ENCODE measurements around the gene C1orf159.

Gene C1orf159

DNA sequence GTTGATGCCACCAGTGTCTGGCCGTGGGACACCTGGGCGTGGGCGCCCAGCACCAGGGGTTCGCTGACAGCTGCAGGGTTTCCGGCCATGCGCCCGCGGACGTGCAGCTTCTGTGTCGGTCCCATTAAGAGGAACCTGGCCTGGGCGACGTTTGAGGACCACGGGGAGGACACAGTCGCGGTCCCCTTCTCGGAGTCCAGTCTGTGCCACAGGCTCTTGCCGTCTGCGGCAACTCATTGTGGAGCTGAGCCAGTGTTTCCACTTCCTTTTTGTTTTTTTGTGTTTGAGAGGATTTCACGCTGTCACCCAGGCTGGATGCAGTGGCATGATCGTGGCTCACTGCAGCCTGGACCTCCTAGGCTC lies 1.6 kb upstream of the C1orf159 start:
- DNase-seq: peak in 2 of 3 donors; percentile 28 to 33
- POLR2A ChIA-PET: no interaction called here
- Histone ChIP-seq H3K4me1 (ENCODE audit: control extremely low read depth in 1 of 4, control insufficient read depth in 4 of 4, insufficient read depth in 4 of 4, low read length in 3 of 4) (peaks cover 0 to 24% (median 18%) of the 10 kb centered on the region in 4 experiments), H3K9me3 (ENCODE audit: control extremely low read depth in 1 of 5, control insufficient read depth in 4 of 5, insufficient read depth in 2 of 5, low read depth in 1 of 5, low read length in 4 of 5) (peaks cover 0 to 11% (median 9%) of the 10 kb centered on the region in 5 experiments), H3K4me3 (ENCODE audit: control insufficient read depth in 1 of 7, extremely low read depth in 1 of 7, insufficient read depth in 4 of 7, low read depth in 2 of 7, low read length in 6 of 7) (no peak overlapping the region), H3K27me3 (replicated peaks in 2 of 5; ENCODE audit: control insufficient read depth in 4 of 5, insufficient read depth in 5 of 5, low read length in 4 of 5) (peaks cover 0 to 31% (median 3%) of the 10 kb centered on the region in 5 experiments), H3K36me3 (ENCODE audit: control insufficient read depth in 4 of 4, insufficient read depth in 4 of 4, low read length in 3 of 4) (peaks cover 0 to 9% (median 7%) of the 10 kb centered on the region in 4 experiments), H3K27ac (ENCODE audit: insufficient read depth in 1 of 2, low read depth in 1 of 2, low read length in 2 of 2, poor library complexity in 1 of 2, severe bottlenecking in 2 of 2) (no peak overlapping the region)
- CTCF ChIA-PET: interaction anchor here (0.9 to 2.1 kb wide), 9 partner anchors 13 to 173 kb away, joined by 3 to 6 read pairs (median 3); no protein-coding TSS in a partner anchor
- WGBS (ENCODE audit: insufficient coverage): 58% methylated on average over 19 of the region's 20 CpGs

DNA sequence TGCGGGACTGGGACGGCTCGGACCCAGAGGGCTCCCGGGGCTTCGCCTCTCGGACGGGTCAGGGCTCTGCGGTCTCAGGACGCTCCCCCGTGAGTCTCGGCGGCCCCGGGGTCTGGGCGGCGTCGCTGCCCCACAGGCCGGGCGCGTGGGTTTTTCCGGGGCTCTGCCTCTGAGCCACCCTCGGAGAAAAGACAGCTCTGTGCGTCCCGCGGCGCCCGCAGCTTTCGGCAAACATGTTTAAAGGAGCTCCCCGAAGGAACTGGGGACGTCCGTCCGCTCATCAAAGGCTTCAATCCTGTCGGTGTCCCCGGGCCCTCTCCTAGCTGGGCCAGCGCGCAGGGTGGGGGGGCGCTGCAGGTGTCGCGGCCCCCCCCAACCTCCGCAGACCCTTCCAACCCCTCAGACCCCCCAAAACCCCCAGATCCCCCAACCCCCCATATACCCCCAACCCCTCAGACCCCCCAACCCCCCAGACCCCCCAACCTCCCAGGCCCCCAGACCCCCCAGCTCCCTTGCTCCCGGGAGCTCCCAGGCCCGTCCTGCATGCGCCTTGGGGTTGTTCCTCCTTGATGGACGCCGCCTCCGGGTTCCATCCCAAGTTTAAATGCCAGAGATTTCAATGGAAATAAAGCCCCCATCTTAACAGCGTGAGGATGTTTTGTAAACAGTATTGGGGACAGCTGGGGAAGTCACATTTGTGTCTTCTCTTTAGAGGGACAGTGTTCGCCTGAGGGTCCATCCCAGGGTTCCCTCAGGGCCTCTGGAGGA lies 996 bp upstream of the C1orf159 start:
- H3K36me3 ChIP-seq (ENCODE audit: control insufficient read depth in 4 of 4, insufficient read depth in 4 of 4, low read length in 3 of 4): peaks cover 0 to 15% (median 11%) of the 10 kb centered on the region in 4 experiments
- peaks cover 0 to 15% (median 13%) of the 10 kb centered on the region in 5 experiments for H3K9me3 ChIP-seq (ENCODE audit: control extremely low read depth in 1 of 5, control insufficient read depth in 4 of 5, insufficient read depth in 2 of 5, low read depth in 1 of 5, low read length in 4 of 5)
- no peak overlapping the region for H3K27ac ChIP-seq (ENCODE audit: insufficient read depth in 1 of 2, low read depth in 1 of 2, low read length in 2 of 2, poor library complexity in 1 of 2, severe bottlenecking in 2 of 2)
- POLR2A ChIA-PET: interaction anchor here (1.3 kb wide), 1 partner anchor 53 kb away, joined by 6 read pairs; no protein-coding TSS in a partner anchor
- H3K27me3 ChIP-seq (replicated peaks in 2 of 5; ENCODE audit: control insufficient read depth in 4 of 5, insufficient read depth in 5 of 5, low read length in 4 of 5): peaks cover 0 to 31% (median 3%) of the 10 kb centered on the region in 5 experiments
- CTCF ChIA-PET: interaction anchor here (0.7 to 1.8 kb wide), 9 partner anchors 13 to 174 kb away, joined by 3 to 6 read pairs (median 3); no protein-coding TSS in a partner anchor
- peak in 2 of 3 donors; percentile 46 to 54 for DNase-seq
- 8% methylated on average over 37 of the region's 47 CpGs for WGBS (ENCODE audit: insufficient coverage)
- peaks cover 0 to 20% (median 13%) of the 10 kb centered on the region in 4 experiments for H3K4me1 ChIP-seq (ENCODE audit: control extremely low read depth in 1 of 4, control insufficient read depth in 4 of 4, insufficient read depth in 4 of 4, low read length in 3 of 4)
- peak overlapping the region; percentile 36 to 83 (median 70) for H3K4me3 ChIP-seq (ENCODE audit: control insufficient read depth in 1 of 7, extremely low read depth in 1 of 7, insufficient read depth in 4 of 7, low read depth in 2 of 7, low read length in 6 of 7)

DNA sequence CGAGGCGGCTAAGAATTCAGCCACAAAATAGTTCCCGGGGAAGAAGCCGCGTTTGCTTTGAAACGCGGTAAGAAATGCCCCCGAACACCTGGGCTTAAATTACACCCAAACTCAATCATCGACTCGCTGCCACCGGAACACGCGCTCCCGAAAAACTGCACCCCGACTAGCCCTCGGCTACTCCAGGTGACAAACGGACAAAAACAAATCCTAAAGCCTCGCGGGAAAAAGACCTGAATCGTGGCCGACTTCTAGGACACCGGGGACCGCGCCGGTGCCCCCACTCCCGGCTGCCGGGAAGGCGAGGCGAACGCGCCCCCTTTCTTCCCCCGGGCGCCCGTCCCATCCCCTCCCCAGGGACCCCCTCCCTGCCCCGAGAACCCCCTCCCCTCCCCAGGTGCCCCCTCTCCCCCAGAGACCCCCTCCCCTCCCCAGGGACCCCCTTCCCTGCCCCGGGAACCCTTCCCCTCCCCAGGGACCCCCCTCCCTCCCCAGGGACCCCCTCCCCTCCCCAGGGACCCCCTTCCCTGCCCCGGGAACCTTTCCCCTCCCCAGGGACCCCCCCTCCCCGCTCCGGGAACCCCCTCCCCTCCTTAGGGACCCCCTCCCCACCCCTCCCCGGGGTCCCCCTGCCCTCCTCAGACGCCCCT lies 628 bp downstream of the C1orf159 start:
- H3K9me3 ChIP-seq (ENCODE audit: control extremely low read depth in 1 of 5, control insufficient read depth in 4 of 5, insufficient read depth in 2 of 5, low read depth in 1 of 5, low read length in 4 of 5): peaks cover 0 to 15% (median 13%) of the 10 kb centered on the region in 5 experiments
- peak overlapping the region; percentile 40 to 83 (median 70) for H3K4me3 ChIP-seq (ENCODE audit: control insufficient read depth in 1 of 7, extremely low read depth in 1 of 7, insufficient read depth in 4 of 7, low read depth in 2 of 7, low read length in 6 of 7)
- peaks cover 0 to 16% (median 12%) of the 10 kb centered on the region in 4 experiments for H3K4me1 ChIP-seq (ENCODE audit: control extremely low read depth in 1 of 4, control insufficient read depth in 4 of 4, insufficient read depth in 4 of 4, low read length in 3 of 4)
- POLR2A ChIA-PET: interaction anchor here (1.3 kb wide), 1 partner anchor 51 kb away, joined by 6 read pairs; no protein-coding TSS in a partner anchor
- 12% methylated on average over 21 of the region's 41 CpGs for WGBS (ENCODE audit: insufficient coverage)
- peaks cover 0 to 16% (median 12%) of the 10 kb centered on the region in 4 experiments for H3K36me3 ChIP-seq (ENCODE audit: control insufficient read depth in 4 of 4, insufficient read depth in 4 of 4, low read length in 3 of 4)
- no peak for DNase-seq
- CTCF ChIA-PET: no interaction called here
- H3K27ac ChIP-seq (ENCODE audit: insufficient read depth in 1 of 2, low read depth in 1 of 2, low read length in 2 of 2, poor library complexity in 1 of 2, severe bottlenecking in 2 of 2): no peak overlapping the region
- peaks cover 0 to 26% (median 3%) of the 10 kb centered on the region in 5 experiments for H3K27me3 ChIP-seq (replicated peaks in 2 of 5; ENCODE audit: control insufficient read depth in 4 of 5, insufficient read depth in 5 of 5, low read length in 4 of 5)

DNA sequence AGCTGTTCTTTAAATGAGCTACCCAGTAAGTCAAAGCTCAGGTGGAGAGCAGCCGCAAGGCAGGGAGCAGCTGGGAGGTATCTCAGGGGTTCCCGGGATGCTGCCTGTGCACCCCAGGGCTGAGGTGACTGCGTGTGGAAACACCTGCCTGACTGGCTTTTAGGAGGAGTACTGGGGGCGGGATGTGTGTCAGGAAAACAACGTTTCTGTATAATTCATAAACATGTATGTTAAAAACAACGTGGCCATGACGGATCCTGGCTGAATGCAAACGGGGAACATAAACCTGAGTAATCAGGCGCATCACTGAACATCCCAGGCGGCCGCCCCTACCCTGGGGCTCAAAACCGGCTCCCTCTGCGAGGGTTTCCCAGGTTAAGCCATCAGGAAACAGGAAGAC lies 1.5 kb downstream of the C1orf159 start:
- Histone ChIP-seq H3K9me3 (ENCODE audit: control extremely low read depth in 1 of 5, control insufficient read depth in 4 of 5, insufficient read depth in 2 of 5, low read depth in 1 of 5, low read length in 4 of 5) (peaks cover 0 to 15% (median 13%) of the 10 kb centered on the region in 5 experiments), H3K4me1 (ENCODE audit: control extremely low read depth in 1 of 4, control insufficient read depth in 4 of 4, insufficient read depth in 4 of 4, low read length in 3 of 4) (peaks cover 0 to 19% (median 12%) of the 10 kb centered on the region in 4 experiments), H3K4me3 (ENCODE audit: control insufficient read depth in 1 of 7, extremely low read depth in 1 of 7, insufficient read depth in 4 of 7, low read depth in 2 of 7, low read length in 6 of 7) (no peak overlapping the region), H3K27ac (ENCODE audit: insufficient read depth in 1 of 2, low read depth in 1 of 2, low read length in 2 of 2, poor library complexity in 1 of 2, severe bottlenecking in 2 of 2) (no peak overlapping the region), H3K27me3 (replicated peaks in 2 of 5; ENCODE audit: control insufficient read depth in 4 of 5, insufficient read depth in 5 of 5, low read length in 4 of 5) (peaks cover 0 to 26% (median 3%) of the 10 kb centered on the region in 5 experiments), H3K36me3 (ENCODE audit: control insufficient read depth in 4 of 4, insufficient read depth in 4 of 4, low read length in 3 of 4) (peaks cover 0 to 16% (median 12%) of the 10 kb centered on the region in 4 experiments)
- WGBS (ENCODE audit: insufficient coverage): 96% methylated on average over 11 of the region's 13 CpGs
- POLR2A ChIA-PET: no interaction called here
- no peak for DNase-seq
- CTCF ChIA-PET: no interaction called here

DNA sequence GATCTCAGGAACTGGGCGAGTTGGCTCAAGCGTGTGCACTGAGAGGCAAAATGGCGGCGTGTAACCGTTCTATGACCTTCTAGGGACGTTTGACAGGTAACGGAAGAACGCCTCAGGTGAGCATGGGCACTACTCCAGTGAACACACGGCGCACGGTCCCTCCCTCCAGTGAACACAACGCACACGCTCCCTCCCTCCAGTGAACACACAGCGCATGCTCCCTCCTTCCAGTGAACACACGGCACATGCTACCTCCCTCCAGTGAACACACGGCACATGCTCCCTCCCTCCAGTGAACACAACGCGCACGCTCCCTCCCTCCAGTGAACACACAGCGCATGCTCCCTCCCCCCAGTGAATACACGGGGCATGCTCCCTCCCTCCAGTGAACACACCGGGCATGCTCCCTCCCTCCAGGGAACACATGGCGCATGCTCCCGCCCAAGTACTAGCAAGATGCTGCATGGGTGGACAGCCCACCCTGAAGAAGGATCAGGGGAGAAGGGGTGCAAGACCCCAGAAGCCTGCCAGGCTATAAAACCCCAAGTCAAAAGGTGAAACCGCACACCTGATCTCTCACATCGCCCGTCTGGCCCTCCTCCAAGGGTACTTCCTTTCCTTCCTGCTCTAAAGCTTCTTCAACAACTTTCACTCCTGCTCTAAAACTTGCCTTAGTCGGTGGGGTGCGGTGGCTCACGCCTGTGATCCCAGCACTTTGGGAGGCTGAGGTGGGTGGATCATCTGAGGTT lies 3.5 kb downstream of the C1orf159 start:
- H3K27ac ChIP-seq (ENCODE audit: insufficient read depth in 1 of 2, low read depth in 1 of 2, low read length in 2 of 2, poor library complexity in 1 of 2, severe bottlenecking in 2 of 2): no peak overlapping the region
- peaks cover 0 to 16% (median 12%) of the 10 kb centered on the region in 4 experiments for H3K36me3 ChIP-seq (ENCODE audit: control insufficient read depth in 4 of 4, insufficient read depth in 4 of 4, low read length in 3 of 4)
- CTCF ChIA-PET: interaction anchor here (1.0 to 1.4 kb wide), 2 partner anchors 8 to 231 kb away, joined by 3 to 5 read pairs; no protein-coding TSS in a partner anchor
- POLR2A ChIA-PET: no interaction called here
- no peak for DNase-seq
- 98% methylated on average over 22 of the region's 30 CpGs for WGBS (ENCODE audit: insufficient coverage)
- H3K4me3 ChIP-seq (ENCODE audit: control insufficient read depth in 1 of 7, extremely low read depth in 1 of 7, insufficient read depth in 4 of 7, low read depth in 2 of 7, low read length in 6 of 7): no peak overlapping the region
- peaks cover 0 to 9% (median 2%) of the 10 kb centered on the region in 5 experiments for H3K27me3 ChIP-seq (replicated peaks in 2 of 5; ENCODE audit: control insufficient read depth in 4 of 5, insufficient read depth in 5 of 5, low read length in 4 of 5)
- peaks cover 0 to 15% (median 13%) of the 10 kb centered on the region in 5 experiments for H3K9me3 ChIP-seq (ENCODE audit: control extremely low read depth in 1 of 5, control insufficient read depth in 4 of 5, insufficient read depth in 2 of 5, low read depth in 1 of 5, low read length in 4 of 5)
- peaks cover 0 to 17% (median 10%) of the 10 kb centered on the region in 4 experiments for H3K4me1 ChIP-seq (ENCODE audit: control extremely low read depth in 1 of 4, control insufficient read depth in 4 of 4, insufficient read depth in 4 of 4, low read length in 3 of 4)

DNA sequence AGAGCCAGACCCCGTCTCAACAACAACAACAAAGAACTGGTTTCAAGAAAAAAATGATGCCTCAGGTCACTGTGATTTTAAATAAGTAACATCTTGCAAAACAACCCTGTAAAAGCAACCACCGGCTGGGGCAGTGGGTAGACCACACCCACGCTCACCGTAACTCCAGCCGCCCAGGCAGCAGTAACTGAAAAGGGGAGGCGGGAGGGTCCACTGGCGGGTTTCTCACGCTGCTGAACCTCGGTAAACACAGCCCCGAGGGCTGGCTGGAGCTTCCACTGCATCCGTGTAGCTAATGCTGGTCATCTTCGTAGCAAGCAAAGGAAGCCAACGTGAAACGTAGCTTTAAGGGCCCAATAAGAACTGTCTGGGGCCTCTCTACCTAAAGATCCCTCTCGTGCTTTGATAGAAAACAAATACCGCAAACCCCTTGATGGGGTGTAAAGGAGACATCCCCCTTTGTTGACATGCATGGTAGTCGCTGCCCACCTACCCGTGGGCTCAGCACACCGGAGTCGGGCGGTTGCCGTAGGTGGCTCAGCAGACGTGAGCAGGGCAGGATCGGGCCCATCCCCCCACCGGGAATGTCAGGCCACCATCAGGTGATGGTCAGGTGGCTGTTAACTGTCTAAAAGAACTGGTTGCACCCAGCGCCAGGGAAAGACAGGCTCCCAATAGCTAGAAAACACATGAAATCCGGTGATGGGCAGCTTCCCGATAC lies 4.2 kb downstream of the C1orf159 start:
- CTCF ChIA-PET: interaction anchor here (0.6 to 1.4 kb wide), 3 partner anchors 9 to 231 kb away, joined by 3 to 5 read pairs (median 3); no protein-coding TSS in a partner anchor
- 98% methylated on average over 27 of the region's 28 CpGs for WGBS (ENCODE audit: insufficient coverage)

More for the DNA sequence above, 4.2 kb downstream of the C1orf159 start:
- POLR2A ChIA-PET: no interaction called here
- no peak for DNase-seq
- Histone ChIP-seq H3K36me3 (ENCODE audit: control insufficient read depth in 4 of 4, insufficient read depth in 4 of 4, low read length in 3 of 4) (peaks cover 0 to 16% (median 12%) of the 10 kb centered on the region in 4 experiments), H3K4me1 (ENCODE audit: control extremely low read depth in 1 of 4, control insufficient read depth in 4 of 4, insufficient read depth in 4 of 4, low read length in 3 of 4) (peaks cover 0 to 13% (median 7%) of the 10 kb centered on the region in 4 experiments), H3K27ac (ENCODE audit: insufficient read depth in 1 of 2, low read depth in 1 of 2, low read length in 2 of 2, poor library complexity in 1 of 2, severe bottlenecking in 2 of 2) (no peak overlapping the region), H3K4me3 (ENCODE audit: control insufficient read depth in 1 of 7, extremely low read depth in 1 of 7, insufficient read depth in 4 of 7, low read depth in 2 of 7, low read length in 6 of 7) (no peak overlapping the region), H3K27me3 (replicated peaks in 2 of 5; ENCODE audit: control insufficient read depth in 4 of 5, insufficient read depth in 5 of 5, low read length in 4 of 5) (peaks cover 0 to 5% (median 0%) of the 10 kb centered on the region in 5 experiments), H3K9me3 (ENCODE audit: control extremely low read depth in 1 of 5, control insufficient read depth in 4 of 5, insufficient read depth in 2 of 5, low read depth in 1 of 5, low read length in 4 of 5) (peaks cover 0 to 20% (median 13%) of the 10 kb centered on the region in 5 experiments)
